ENCODE results near the gene TDRD1. TPM values are rescaled to one million over a fixed set of nuclear protein-coding genes. Genes with fewer than 3 reads are reported as not detected.
A peak's percentile ranks its signal among the peaks of the same experiment; 100 is the strongest.

TDRD1 gene
- total RNA-seq, 4 donors from 2014 or later, result 1.7 TPM; not detected in 3

DNA sequence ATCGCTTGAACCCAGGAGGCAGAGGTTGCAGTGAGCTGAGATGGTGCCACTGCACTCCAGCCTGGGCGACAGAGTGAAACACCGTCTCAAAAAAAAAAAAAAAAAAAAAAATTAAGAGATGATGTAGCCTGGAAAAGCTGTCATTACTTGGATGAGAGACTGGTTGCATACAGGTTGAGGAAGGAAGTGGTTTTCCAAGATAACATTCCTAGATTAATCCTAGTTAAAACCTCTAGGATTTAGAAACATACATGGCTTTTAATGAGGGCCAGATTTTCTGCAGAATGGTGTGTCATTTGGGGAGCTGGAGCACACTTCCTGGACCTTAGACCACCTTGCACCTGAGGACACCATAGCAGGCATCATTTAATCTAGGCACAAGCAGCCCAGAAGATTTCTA lies 77.7 kb downstream of the TDRD1 start:
- no peak overlapping the region for H3K27ac ChIP-seq
- no peaks in the 10 kb centered on the region for H3K4me1 ChIP-seq
- H3K4me3 ChIP-seq, result no peak overlapping the region
- no peak for TF ChIP-seq POLR2A (IDR thresholded peaks at IDR 0.05)
- TF ChIP-seq, protein P1, sequence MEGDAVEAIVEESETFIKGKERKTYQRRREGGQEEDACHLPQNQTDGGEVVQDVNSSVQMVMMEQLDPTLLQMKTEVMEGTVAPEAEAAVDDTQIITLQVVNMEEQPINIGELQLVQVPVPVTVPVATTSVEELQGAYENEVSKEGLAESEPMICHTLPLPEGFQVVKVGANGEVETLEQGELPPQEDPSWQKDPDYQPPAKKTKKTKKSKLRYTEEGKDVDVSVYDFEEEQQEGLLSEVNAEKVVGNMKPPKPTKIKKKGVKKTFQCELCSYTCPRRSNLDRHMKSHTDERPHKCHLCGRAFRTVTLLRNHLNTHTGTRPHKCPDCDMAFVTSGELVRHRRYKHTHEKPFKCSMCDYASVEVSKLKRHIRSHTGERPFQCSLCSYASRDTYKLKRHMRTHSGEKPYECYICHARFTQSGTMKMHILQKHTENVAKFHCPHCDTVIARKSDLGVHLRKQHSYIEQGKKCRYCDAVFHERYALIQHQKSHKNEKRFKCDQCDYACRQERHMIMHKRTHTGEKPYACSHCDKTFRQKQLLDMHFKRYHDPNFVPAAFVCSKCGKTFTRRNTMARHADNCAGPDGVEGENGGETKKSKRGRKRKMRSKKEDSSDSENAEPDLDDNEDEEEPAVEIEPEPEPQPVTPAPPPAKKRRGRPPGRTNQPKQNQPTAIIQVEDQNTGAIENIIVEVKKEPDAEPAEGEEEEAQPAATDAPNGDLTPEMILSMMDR (IDR thresholded peaks at IDR 0.05), result no peak
- no peaks in the 10 kb centered on the region for H3K27me3 ChIP-seq
- no peaks in the 10 kb centered on the region for H3K36me3 ChIP-seq
- DNase-seq, result no peak
- H3K9me3 ChIP-seq, result no peaks in the 10 kb centered on the region

DNA sequence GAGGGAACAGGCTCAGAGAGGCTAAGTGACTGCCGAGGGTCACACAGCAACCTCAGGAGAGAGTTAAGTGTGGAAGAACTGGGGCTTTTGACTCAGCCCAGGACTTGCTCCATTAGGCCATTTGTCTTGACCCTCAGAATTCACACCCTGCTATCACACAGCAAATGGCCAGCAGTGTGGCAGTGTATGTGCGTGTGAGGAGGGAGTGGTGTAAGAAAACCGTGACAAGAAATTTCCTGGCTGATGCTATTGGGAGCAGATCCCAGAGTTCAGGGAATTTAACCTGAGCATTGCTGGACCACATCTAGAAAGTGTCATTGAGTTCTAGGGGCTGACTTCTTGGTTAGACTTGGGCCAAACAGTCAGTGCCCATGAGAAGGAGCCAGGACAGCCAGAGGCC lies 78.3 kb downstream of the TDRD1 start:
- H3K27ac ChIP-seq, result peak overlapping the region in 1 of 4 donors; percentile 29
- no peak overlapping the region for H3K4me3 ChIP-seq
- no peaks in the 10 kb centered on the region for H3K9me3 ChIP-seq

DNA sequence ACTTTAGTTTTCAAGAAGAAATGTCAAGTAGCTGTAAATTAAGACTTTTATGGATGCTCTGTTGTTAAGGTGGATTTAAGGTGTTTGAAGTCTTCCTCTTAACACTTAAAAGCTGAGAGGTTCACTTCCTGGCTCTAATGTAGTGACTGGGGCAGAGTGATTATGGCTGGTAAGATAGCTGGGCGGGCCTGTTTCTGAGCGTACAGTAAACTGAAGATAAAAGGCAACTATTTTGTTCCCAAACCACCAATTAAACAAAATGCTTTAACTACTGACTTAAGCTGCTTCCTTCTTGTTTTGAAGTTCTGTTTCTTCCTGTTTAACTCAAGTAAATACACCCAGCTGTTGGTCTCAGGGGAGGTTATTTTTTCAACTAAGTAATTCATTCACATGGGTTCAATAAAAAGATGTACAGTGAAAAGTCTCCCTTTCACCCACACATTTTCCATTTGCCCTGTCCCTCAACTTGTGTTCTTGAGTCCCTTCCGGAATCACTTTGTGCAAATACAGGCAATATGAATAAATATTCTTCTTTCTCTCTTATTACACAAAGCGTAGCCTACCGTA lies 79.2 kb downstream of the TDRD1 start:
- TF ChIP-seq, protein P1 (IDR thresholded peaks at IDR 0.05), result no peak
- no peak for TF ChIP-seq POLR2A (IDR thresholded peaks at IDR 0.05)
- H3K36me3 ChIP-seq, result no peaks in the 10 kb centered on the region
- no peak overlapping the region for H3K4me3 ChIP-seq
- no peak for DNase-seq
- no peaks in the 10 kb centered on the region for H3K4me1 ChIP-seq
- peak overlapping the region in 1 of 4 donors; percentile 29 for H3K27ac ChIP-seq
- H3K27me3 ChIP-seq, result no peaks in the 10 kb centered on the region
- H3K9me3 ChIP-seq, result no peaks in the 10 kb centered on the region

More for the DNA sequence above, 78.3 kb downstream of the TDRD1 start:
- DNase-seq, result no peak
- H3K4me1 ChIP-seq, result no peaks in the 10 kb centered on the region
- no peaks in the 10 kb centered on the region for H3K36me3 ChIP-seq
- TF ChIP-seq POLR2A (IDR thresholded peaks at IDR 0.05), result no peak
- TF ChIP-seq, protein P1 (IDR thresholded peaks at IDR 0.05), result no peak
- H3K27me3 ChIP-seq, result no peaks in the 10 kb centered on the region

DNA sequence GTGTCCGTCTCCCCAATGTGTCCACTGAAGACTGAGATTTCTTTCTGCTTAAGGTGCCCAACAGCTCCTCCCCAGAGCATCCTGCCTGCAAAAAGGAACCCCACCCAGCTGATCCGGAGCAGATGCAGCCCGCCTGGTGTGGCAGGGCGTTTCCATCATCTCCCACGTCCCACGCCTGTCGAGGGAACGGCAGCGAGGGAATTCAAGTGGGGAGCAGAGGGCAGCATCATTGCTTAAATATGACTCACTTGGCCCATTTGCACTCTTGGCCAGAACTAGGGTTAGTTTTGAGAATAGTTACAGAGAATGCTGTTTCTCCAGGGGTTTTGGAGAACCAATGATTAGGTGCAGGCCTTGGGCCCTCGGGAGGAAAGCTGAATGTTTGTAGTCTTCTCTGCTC lies 80.7 kb downstream of the TDRD1 start:
- Histone ChIP-seq H3K4me1 (no peaks in the 10 kb centered on the region), H3K4me3 (no peak overlapping the region), H3K27me3 (no peaks in the 10 kb centered on the region), H3K36me3 (no peaks in the 10 kb centered on the region), H3K27ac (peak overlapping the region in 3 of 4 donors; percentile 0 to 32 (median 19)), H3K9me3 (no peaks in the 10 kb centered on the region)
- DNase-seq, result no peak
- no peak for TF ChIP-seq POLR2A (IDR thresholded peaks at IDR 0.05)
- TF ChIP-seq, protein P1 (IDR thresholded peaks at IDR 0.05), result no peak

DNA sequence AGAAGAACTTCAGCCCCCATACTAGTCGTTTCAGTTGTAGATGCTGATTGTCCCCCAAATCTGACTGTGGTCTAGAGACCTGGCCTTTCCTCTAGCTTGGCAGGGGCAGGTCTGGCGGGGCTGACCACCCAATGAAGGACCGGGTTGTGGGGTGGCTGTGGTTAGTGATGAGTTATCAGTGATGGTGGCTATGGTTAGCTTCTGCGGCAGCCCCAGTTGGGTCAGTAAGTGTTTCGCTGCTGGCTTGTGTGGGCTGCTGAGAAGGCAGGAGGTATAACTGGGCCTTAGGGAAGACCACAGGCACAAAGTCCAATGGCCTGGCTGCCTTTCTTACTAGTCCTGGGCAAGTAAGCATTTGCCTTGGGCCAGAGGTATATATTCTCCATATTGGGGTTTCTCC lies 81.2 kb downstream of the TDRD1 start:
- H3K9me3 ChIP-seq, result no peaks in the 10 kb centered on the region
- H3K36me3 ChIP-seq, result no peaks in the 10 kb centered on the region
- H3K27me3 ChIP-seq, result no peaks in the 10 kb centered on the region
- no peak overlapping the region for H3K4me3 ChIP-seq
- TF ChIP-seq, protein P1 (IDR thresholded peaks at IDR 0.05), result no peak
- no peak for TF ChIP-seq POLR2A (IDR thresholded peaks at IDR 0.05)
- H3K27ac ChIP-seq, result peak overlapping the region; percentile 0 to 32 (median 20)
- no peak for DNase-seq
- H3K4me1 ChIP-seq, result no peaks in the 10 kb centered on the region

DNA sequence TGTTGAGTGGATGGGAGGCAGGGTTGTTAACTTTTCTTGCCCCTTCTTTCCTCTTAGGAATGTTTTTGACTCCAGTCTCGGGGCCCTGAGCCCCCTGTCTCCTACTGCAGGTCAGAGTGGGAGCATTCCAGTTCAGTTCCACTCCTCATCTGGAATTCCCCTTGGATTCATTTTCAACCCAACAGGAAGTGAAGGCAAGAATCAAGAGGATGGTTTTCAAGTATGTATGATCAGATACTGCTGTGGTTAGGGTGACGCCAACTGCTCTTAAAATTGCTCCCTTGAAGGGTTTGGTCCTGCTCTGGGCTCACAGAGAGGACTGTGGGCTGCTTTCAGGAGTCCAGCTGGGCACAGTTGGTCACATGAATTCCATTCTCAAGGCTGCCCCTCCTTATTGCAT lies 81.9 kb downstream of the TDRD1 start:
- no peaks in the 10 kb centered on the region for H3K9me3 ChIP-seq
- TF ChIP-seq, protein P1 (IDR thresholded peaks at IDR 0.05), result no peak
- TF ChIP-seq POLR2A (IDR thresholded peaks at IDR 0.05), result no peak
- H3K27ac ChIP-seq, result peak overlapping the region in 1 of 4 donors; percentile 23
- DNase-seq, result no peak
- H3K27me3 ChIP-seq, result no peaks in the 10 kb centered on the region
- no peak overlapping the region for H3K4me3 ChIP-seq
- no peaks in the 10 kb centered on the region for H3K36me3 ChIP-seq
- no peaks in the 10 kb centered on the region for H3K4me1 ChIP-seq
